NCI-H82 (cell line): ENCODE measurements around the gene PHF20.
A peak's percentile ranks its signal among the peaks of the same experiment; 100 is the strongest.
"Not testable (repeated sequence)": the region's sequence is repeated elsewhere in the genome, so short reads cannot be mapped to it uniquely, and the experiment has no call there.

Source experiments
- DNase-seq: peaks from one replicate; lab custom pipeline; 2025; lab: John Stamatoyannopoulos, UW

PHF20 gene

GRCh38 chr20:35920523-35920922, 148.7 kb downstream of the PHF20 start:
- no peak for DNase-seq

- DNase-seq = no peak
These were observed 157.5 kb downstream of the PHF20 start for GRCh38 chr20:35929301-35929700.

GRCh38 chr20:35934050-35934449, 162.2 kb downstream of the PHF20 start:
- DNase-seq = no peak

- no peak for DNase-seq
These were observed 167.4 kb downstream of the PHF20 start for GRCh38 chr20:35939264-35939663.

GRCh38 chr20:35941620-35942019, 169.8 kb downstream of the PHF20 start:
- DNase-seq = no peak

GRCh38 chr20:35942243-35942642, 170.4 kb downstream of the PHF20 start:
- peak; percentile 95 for DNase-seq

- DNase-seq = peak; percentile 75
These were observed 175.7 kb downstream of the PHF20 start for GRCh38 chr20:35947489-35947888.

GRCh38 chr20:35947907-35948306, 176.1 kb downstream of the PHF20 start:
- no peak for DNase-seq

- DNase-seq = no peak
These were observed 178.3 kb downstream of the PHF20 start for GRCh38 chr20:35950093-35950492.

GRCh38 chr20:35952080-35952479, 180.3 kb downstream of the PHF20 start:
- not testable (repeated sequence) for DNase-seq

GRCh38 chr20:35952480-35953386, 180.9 kb downstream of the PHF20 start:
- DNase-seq = peak; percentile 31

- DNase-seq = peak; percentile 62
These were observed 181.8 kb downstream of the PHF20 start for GRCh38 chr20:35953387-35954199.

GRCh38 chr20:35954200-35954906, 182.5 kb downstream of the PHF20 start, which contains the start of gene SCAND1:
TSS of gene SCAND1 (minus strand) at chr20:35954502. CDS start at chr20:35954284, 218 bp downstream.
- peak; percentile 99 for DNase-seq

GRCh38 chr20:35954907-35955251, 183.1 kb downstream of the PHF20 start:
- DNase-seq = peak; percentile 77

GRCh38 chr20:35956616-35957015, 184.8 kb downstream of the PHF20 start:
- no peak for DNase-seq

- not testable (repeated sequence) for DNase-seq
These were observed 187.5 kb downstream of the PHF20 start for GRCh38 chr20:35959291-35959690.

- no peak for DNase-seq
These were observed 192.1 kb downstream of the PHF20 start for GRCh38 chr20:35963878-35964277.

GRCh38 chr20:35967979-35968640, 196.3 kb downstream of the PHF20 start, which contains the start of gene CNBD2:
TSS of gene CNBD2 (plus strand) at chr20:35968590. CDS start at chr20:35968763, 173 bp downstream.
- no peak for DNase-seq

- DNase-seq = no peak
These were observed 197.1 kb downstream of the PHF20 start for GRCh38 chr20:35968930-35969329.

GRCh38 chr20:35971981-35972380, 200.2 kb downstream of the PHF20 start:
- DNase-seq = no peak

- DNase-seq = peak; percentile 98
These were observed 200.6 kb downstream of the PHF20 start for GRCh38 chr20:35972462-35972861.

GRCh38 chr20:35974256-35974655, 202.4 kb downstream of the PHF20 start:
- DNase-seq = no peak
